Parathyroid adenoma (tissue), 2 donors: ENCODE measurements around the gene ZMIZ1.

Experiments
- H2AFZ ChIP-seq: fragments of 300-600 bp; sonication (generic); one replicate; pipeline ENCODE4 v1.7.0; 2017; ENCODE audit warnings: antibody characterized with exemption, mild to moderate bottlenecking
- H3K27ac ChIP-seq: fragments of 300-600 bp; sonication (generic); one replicate; pipeline ENCODE4 v1.7.0; 2017
- H3K27me3 ChIP-seq: fragments of 300-600 bp; sonication (generic); one replicate; pipeline ENCODE4 v1.7.0; 2017; ENCODE audit warnings: low read length; ENCODE audit not compliant: control insufficient read depth, insufficient read depth
- H3K36me3 ChIP-seq: fragments of 300-600 bp; sonication (generic); one replicate; pipeline ENCODE4 v1.7.0; 2017; ENCODE audit warnings: low read length; ENCODE audit not compliant: control insufficient read depth, insufficient read depth
- H3K4me1 ChIP-seq: fragments of 300-600 bp; sonication (generic); one replicate; pipeline ENCODE4 v1.7.0; 2017; ENCODE audit warnings: control low read depth
- H3K4me2 ChIP-seq: fragments of 300-600 bp; sonication (generic); one replicate; pipeline ENCODE4 v1.7.0; 2017; ENCODE audit warnings: low read length
- H3K4me3 ChIP-seq: fragments of 300-600 bp; sonication (generic); one replicate; pipeline ENCODE4 v1.7.0; 2017; ENCODE audit warnings: low read depth, low read length
- H3K79me2 ChIP-seq: fragments of 300-600 bp; sonication (generic); one replicate; pipeline ENCODE4 v1.7.0; 2017; ENCODE audit warnings: control low read depth
- H3K9ac ChIP-seq: fragments of 300-600 bp; sonication (generic); one replicate; pipeline ENCODE4 v1.7.0; 2017; ENCODE audit warnings: mild to moderate bottlenecking
- H3K9me3 ChIP-seq: fragments of 300-600 bp; sonication (generic); one replicate; pipeline ENCODE4 v1.7.0; 2017; ENCODE audit warnings: low read length; ENCODE audit not compliant: control insufficient read depth
- CTCF ChIP-seq: fragments of 300-600 bp; sonication (generic); IDR thresholded peaks from one replicate; pipeline ENCODE4 v1.7.0; 2017; ENCODE audit warnings: antibody characterized with exemption, mild to moderate bottlenecking
- donor health status: primary hyperparathyroidism.

Gene ZMIZ1

GRCh38 chr10:79159785-79160184, 91.0 kb downstream of the ZMIZ1 start:
- Histone ChIP-seq H3K9ac (no peak overlapping the region), H3K4me2 (no peak overlapping the region), H3K79me2 (peaks cover 7% of the 10 kb centered on the region), H3K27me3 (no peaks in the 10 kb centered on the region), H3K4me1 (peaks cover 3% of the 10 kb centered on the region), H3K36me3 (no peaks in the 10 kb centered on the region), H3K27ac (no peak overlapping the region), H2AFZ (no peak overlapping the region), H3K4me3 (no peak overlapping the region), H3K9me3 (no peaks in the 10 kb centered on the region)
- TF ChIP-seq CTCF, result no peak

GRCh38 chr10:79160191-79160590, 91.4 kb downstream of the ZMIZ1 start:
- H3K9me3 ChIP-seq, result no peaks in the 10 kb centered on the region
- H2AFZ ChIP-seq, result no peak overlapping the region
- no peak for TF ChIP-seq CTCF
- no peak overlapping the region for H3K27ac ChIP-seq
- H3K27me3 ChIP-seq, result no peaks in the 10 kb centered on the region
- H3K79me2 ChIP-seq, result peaks cover 7% of the 10 kb centered on the region
- no peaks in the 10 kb centered on the region for H3K36me3 ChIP-seq
- no peak overlapping the region for H3K4me3 ChIP-seq
- peaks cover 3% of the 10 kb centered on the region for H3K4me1 ChIP-seq
- no peak overlapping the region for H3K9ac ChIP-seq
- no peak overlapping the region for H3K4me2 ChIP-seq

GRCh38 chr10:79161557-79161956, 92.8 kb downstream of the ZMIZ1 start:
- H3K4me1 ChIP-seq, result peaks cover 3% of the 10 kb centered on the region
- no peak overlapping the region for H3K27ac ChIP-seq

GRCh38 chr10:79162022-79162421, 93.3 kb downstream of the ZMIZ1 start:
- H3K4me3 ChIP-seq, result no peak overlapping the region
- H3K9me3 ChIP-seq, result no peaks in the 10 kb centered on the region
- H3K4me2 ChIP-seq, result no peak overlapping the region
- H3K36me3 ChIP-seq, result no peaks in the 10 kb centered on the region
- H3K79me2 ChIP-seq, result peaks cover 7% of the 10 kb centered on the region
- no peak overlapping the region for H3K9ac ChIP-seq
- H2AFZ ChIP-seq, result no peak overlapping the region
- peaks cover 3% of the 10 kb centered on the region for H3K4me1 ChIP-seq
- no peak for TF ChIP-seq CTCF
- H3K27me3 ChIP-seq, result no peaks in the 10 kb centered on the region
- H3K27ac ChIP-seq, result no peak overlapping the region

More at GRCh38 chr10:79161557-79161956, 92.8 kb downstream of the ZMIZ1 start:
- peaks cover 7% of the 10 kb centered on the region for H3K79me2 ChIP-seq
- H3K27me3 ChIP-seq, result no peaks in the 10 kb centered on the region
- no peak overlapping the region for H3K4me3 ChIP-seq
- H2AFZ ChIP-seq, result no peak overlapping the region
- H3K9ac ChIP-seq, result no peak overlapping the region
- no peak overlapping the region for H3K4me2 ChIP-seq
- TF ChIP-seq CTCF, result no peak
- H3K36me3 ChIP-seq, result no peaks in the 10 kb centered on the region
- no peaks in the 10 kb centered on the region for H3K9me3 ChIP-seq

- H3K9me3 ChIP-seq, result no peaks in the 10 kb centered on the region
- no peak for TF ChIP-seq CTCF
- no peaks in the 10 kb centered on the region for H3K27me3 ChIP-seq
- H3K79me2 ChIP-seq, result peaks cover 7% of the 10 kb centered on the region
- no peak overlapping the region for H3K4me2 ChIP-seq
- no peaks in the 10 kb centered on the region for H3K36me3 ChIP-seq
- no peak overlapping the region for H3K27ac ChIP-seq
- no peak overlapping the region for H2AFZ ChIP-seq
- no peak overlapping the region for H3K9ac ChIP-seq
- H3K4me3 ChIP-seq, result no peak overlapping the region
- H3K4me1 ChIP-seq, result peaks cover 3% of the 10 kb centered on the region
Observed at GRCh38 chr10:79162861-79163665, 94.3 kb downstream of the ZMIZ1 start.
